Calu3 (cell line): Measurements from ENCODE around the gene UGT1A9. TPM values are rescaled to one million over a fixed set of nuclear protein-coding genes. Genes with fewer than 3 reads are reported as not detected.

Source experiments
- BruUV-seq: library from RNA; stranded (reverse); fragments of 400-500 nt; replicated peaks from 2 replicates; lab custom pipeline; 2021; lab: Mats Ljungman, UMichigan
- CTCF ChIA-PET: fragments of 300-600 bp; sonication (Branson Sonifier 250); formaldehyde crosslinking; loops from one replicate; lab custom pipeline; 2022; ENCODE audit warnings: antibody characterized with exemption; lab: Charles Lee
- DNase-seq: peaks from one replicate; pipeline ENCODE4 v3.0.0; 2022
- H3K27ac Mint-ChIP-seq: one replicate; pipeline ENCODE4 v1.8.0; 2022; ENCODE audit warnings: mixed read lengths; ENCODE audit not compliant: unreplicated experiment
- H3K27me3 Mint-ChIP-seq: one replicate; pipeline ENCODE4 v1.8.0; 2022; ENCODE audit warnings: mixed read lengths; ENCODE audit not compliant: unreplicated experiment
- H3K36me3 Mint-ChIP-seq: one replicate; pipeline ENCODE4 v1.8.0; 2022; ENCODE audit warnings: mild to moderate bottlenecking, moderate library complexity, mixed read lengths; ENCODE audit not compliant: insufficient read depth, unreplicated experiment
- H3K4me1 Mint-ChIP-seq: one replicate; pipeline ENCODE4 v1.8.0; 2022; ENCODE audit warnings: mild to moderate bottlenecking, low read depth, mixed read lengths; ENCODE audit not compliant: unreplicated experiment
- H3K4me3 Mint-ChIP-seq: one replicate; pipeline ENCODE4 v1.8.0; 2022; ENCODE audit warnings: mild to moderate bottlenecking, low read depth, moderate library complexity, mixed read lengths; ENCODE audit not compliant: unreplicated experiment
- H3K9me3 Mint-ChIP-seq: one replicate; pipeline ENCODE4 v1.8.0; 2022; ENCODE audit warnings: low read depth, mixed read lengths; ENCODE audit not compliant: unreplicated experiment
- CTCF ChIP-seq: fragments of 200-600 bp; IDR thresholded peaks from one replicate; pipeline ENCODE4 v1.8.0; 2022; ENCODE audit warnings: antibody characterized with exemption; ENCODE audit not compliant: unreplicated experiment
- intact Hi-C: fragments of 100-400 bp; cut with micrococcal nuclease; formaldehyde crosslinking; loops from one replicate; pipeline ENCODE4 v1.10.0; 2022; ENCODE audit not compliant: unreplicated experiment
- total RNA-seq: library from RNA; stranded (reverse); gene quantifications from 2 replicates; pipeline ENCODE4 v1.2.3, GENCODE V29; 2022

Gene UGT1A9
- total RNA-seq, 1 experiment from 2014 or later, result 4.3 TPM

GRCh38 chr2:233818639-233819621 is 147.2 kb downstream of the UGT1A9 start:
- Mint-ChIP-seq H3K4me3 (no peak overlapping the region), H3K36me3 (peaks cover 5% of the 10 kb centered on the region), H3K4me1 (no peaks in the 10 kb centered on the region), H3K27ac (no peak overlapping the region), H3K9me3 (no peaks in the 10 kb centered on the region), H3K27me3 (peaks cover 20% of the 10 kb centered on the region)
- intact Hi-C loops, result no loop called here
- no peak for DNase-seq
- BruUV-seq, result no TSS peak
- CTCF ChIA-PET, result no interaction called here
- no peak for TF ChIP-seq CTCF

- H3K27ac Mint-ChIP-seq, result no peak overlapping the region
Measured at GRCh38 chr2:233819884-233820773, 148.4 kb downstream of the UGT1A9 start.

GRCh38 chr2:233820774-233821105 is 149.0 kb downstream of the UGT1A9 start:
- peaks cover 5% of the 10 kb centered on the region for H3K36me3 Mint-ChIP-seq
- no peaks in the 10 kb centered on the region for H3K9me3 Mint-ChIP-seq
- no peak for TF ChIP-seq CTCF
- peaks cover 20% of the 10 kb centered on the region for H3K27me3 Mint-ChIP-seq
- BruUV-seq, result no TSS peak
- CTCF ChIA-PET, result interaction anchor here (1.3 kb wide), 1 partner anchor 12 kb away, joined by 4 read pairs; no protein-coding TSS in a partner anchor
- intact Hi-C loops, result no loop called here
- H3K4me1 Mint-ChIP-seq, result no peaks in the 10 kb centered on the region
- no peak for DNase-seq
- no peak overlapping the region for H3K4me3 Mint-ChIP-seq
- H3K27ac Mint-ChIP-seq, result no peak overlapping the region

More at GRCh38 chr2:233819884-233820773, 148.4 kb downstream of the UGT1A9 start:
- no peak for DNase-seq
- no peak for TF ChIP-seq CTCF
- peaks cover 5% of the 10 kb centered on the region for H3K36me3 Mint-ChIP-seq
- no peaks in the 10 kb centered on the region for H3K4me1 Mint-ChIP-seq
- no peaks in the 10 kb centered on the region for H3K9me3 Mint-ChIP-seq
- intact Hi-C loops, result no loop called here
- peaks cover 20% of the 10 kb centered on the region for H3K27me3 Mint-ChIP-seq
- CTCF ChIA-PET, result interaction anchor here (1.3 kb wide), 1 partner anchor 12 kb away, joined by 4 read pairs; no protein-coding TSS in a partner anchor
- no peak overlapping the region for H3K4me3 Mint-ChIP-seq
- BruUV-seq, result no TSS peak

- intact Hi-C loops, result no loop called here
- BruUV-seq, result no TSS peak
- no peak for TF ChIP-seq CTCF
- H3K36me3 Mint-ChIP-seq, result peaks cover 5% of the 10 kb centered on the region
- no peak overlapping the region for H3K27ac Mint-ChIP-seq
- CTCF ChIA-PET, result interaction anchor here (1.3 kb wide), 1 partner anchor 11 kb away, joined by 4 read pairs; no protein-coding TSS in a partner anchor
- H3K27me3 Mint-ChIP-seq, result peaks cover 20% of the 10 kb centered on the region
- no peak for DNase-seq
- no peak overlapping the region for H3K4me3 Mint-ChIP-seq
- H3K4me1 Mint-ChIP-seq, result no peaks in the 10 kb centered on the region
- H3K9me3 Mint-ChIP-seq, result no peaks in the 10 kb centered on the region
Measured at GRCh38 chr2:233821196-233821595, 149.5 kb downstream of the UGT1A9 start.
